HG03025 (cell line): ENCODE data around the gene EMILIN1.
A peak's percentile ranks its signal among the peaks of the same experiment; 100 is the strongest.
"Not testable (repeated sequence)": the region's sequence is repeated elsewhere in the genome, so short reads cannot be mapped to it uniquely, and the experiment has no call there.

ENCODE experiments used
- ATAC-seq: cut with Tn5 transposase; IDR thresholded peaks from one replicate; pipeline ENCODE4 v1.9.1; 2021; ENCODE audit warnings: mild to moderate bottlenecking, moderate library complexity; ENCODE audit not compliant: unreplicated experiment, low FRiP score

EMILIN1 gene

GRCh38 chr2:27118525-27119329 is 40.3 kb downstream of the EMILIN1 start, which contains the start of gene CGREF1:
TSS of gene CGREF1 (minus strand) at chr2:27119128. CDS start at chr2:27104366, 14,762 bp downstream.
- no peak for ATAC-seq

- ATAC-seq, result not testable (repeated sequence)
Measured at GRCh38 chr2:27119330-27119670, 40.9 kb downstream of the EMILIN1 start.

GRCh38 chr2:27121906-27122305 is 43.5 kb downstream of the EMILIN1 start:
- no peak for ATAC-seq

- ATAC-seq, result no peak
Measured at GRCh38 chr2:27122791-27123190, 44.4 kb downstream of the EMILIN1 start.

GRCh38 chr2:27123302-27124150 is 45.1 kb downstream of the EMILIN1 start, which contains the start of gene ABHD1:
TSS of gene ABHD1 (plus strand) at chr2:27123815. CDS start at chr2:27123949, 134 bp downstream.
- ATAC-seq, result no peak

GRCh38 chr2:27125104-27125503 is 46.7 kb downstream of the EMILIN1 start:
- no peak for ATAC-seq

GRCh38 chr2:27126252-27126710 is 47.9 kb downstream of the EMILIN1 start:
- ATAC-seq, result no peak

GRCh38 chr2:27127883-27128667 is 49.7 kb downstream of the EMILIN1 start:
- no peak for ATAC-seq

- no peak for ATAC-seq
Measured at GRCh38 chr2:27128668-27129571, 50.5 kb downstream of the EMILIN1 start.

GRCh38 chr2:27130396-27130795 is 52.0 kb downstream of the EMILIN1 start:
- ATAC-seq, result no peak

GRCh38 chr2:27131429-27131828 is 53.0 kb downstream of the EMILIN1 start:
- ATAC-seq, result no peak

GRCh38 chr2:27133195-27133875 is 54.9 kb downstream of the EMILIN1 start:
- ATAC-seq, result no peak

GRCh38 chr2:27133905-27134780 is 55.7 kb downstream of the EMILIN1 start, which contains the start of gene PREB:
TSS of gene PREB (minus strand) at chr2:27134636. CDS start at chr2:27134421, 215 bp downstream.
- peak; percentile 72 for ATAC-seq

GRCh38 chr2:27134781-27135477 is 56.5 kb downstream of the EMILIN1 start:
- no peak for ATAC-seq

- ATAC-seq, result no peak
Measured at GRCh38 chr2:27135478-27135955, 57.1 kb downstream of the EMILIN1 start.
